Nephron (organoid): ENCODE data around the gene NAA80.

ENCODE experiments used
- H3K27ac Mint-ChIP-seq, 3 experiments: 2 replicates each; pipeline ENCODE4 v1.8.0; 2020; ENCODE audit warnings: mixed read lengths in 3 of 3, mild to moderate bottlenecking in 2 of 3, moderate library complexity in 1 of 3
- H3K27me3 Mint-ChIP-seq: 2 replicates; pipeline ENCODE4 v1.8.0; 2021; ENCODE audit warnings: low read depth, mild to moderate bottlenecking, moderate library complexity, mixed read lengths
- H3K36me3 Mint-ChIP-seq: 2 replicates; pipeline ENCODE4 v1.8.0; 2020; ENCODE audit warnings: low read depth, mixed read lengths
- H3K4me1 Mint-ChIP-seq: 2 replicates; pipeline ENCODE4 v1.8.0; 2020; ENCODE audit warnings: mixed read lengths
- H3K4me3 Mint-ChIP-seq, 3 experiments: 2 replicates each; pipeline ENCODE4 v1.8.0; 2020; ENCODE audit warnings: mild to moderate bottlenecking in 3 of 3, mixed read lengths in 3 of 3, moderate library complexity in 2 of 3
- H3K9me3 Mint-ChIP-seq: 2 replicates; pipeline ENCODE4 v1.8.0; 2020; ENCODE audit warnings: mixed read lengths
- TF ChIP-seq, protein P1 (sequence below), 3 experiments: fragments of 200-600 bp; sonication (generic); IDR thresholded peaks; one replicate each; pipeline ENCODE4 v1.5.0; 2021; ENCODE audit warnings: antibody characterized with exemption in 3 of 3; ENCODE audit not compliant: unreplicated experiment in 3 of 3

NAA80 gene

DNA sequence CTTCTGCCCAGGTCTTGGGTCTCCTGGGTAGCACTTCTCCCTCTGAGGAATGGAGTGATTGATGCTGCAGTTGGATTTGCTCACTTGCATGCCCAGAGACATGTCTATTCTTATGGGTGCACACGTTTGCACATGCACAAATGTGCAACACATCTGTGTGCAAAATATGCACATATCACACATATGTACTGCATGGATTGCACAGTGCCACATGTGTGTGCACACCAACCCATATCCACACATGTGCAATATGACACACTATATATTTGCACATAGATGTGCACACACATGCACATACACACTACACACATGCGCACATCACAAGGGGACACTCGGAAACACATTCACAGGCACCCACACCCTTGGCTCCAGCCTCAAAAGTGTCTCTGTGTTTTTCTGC lies 30.9 kb downstream of the NAA80 start:
- Mint-ChIP-seq H3K9me3 (no peaks in the 10 kb centered on the region), H3K27me3 (peaks cover 9% of the 10 kb centered on the region), H3K27ac (peak overlapping the region; percentile 90 to 99 (median 97)), H3K36me3 (peaks cover 4% of the 10 kb centered on the region), H3K4me3 (peak overlapping the region; percentile 80 to 88 (median 84)), H3K4me1 (peaks cover 73% of the 10 kb centered on the region)
- TF ChIP-seq, protein P1, sequence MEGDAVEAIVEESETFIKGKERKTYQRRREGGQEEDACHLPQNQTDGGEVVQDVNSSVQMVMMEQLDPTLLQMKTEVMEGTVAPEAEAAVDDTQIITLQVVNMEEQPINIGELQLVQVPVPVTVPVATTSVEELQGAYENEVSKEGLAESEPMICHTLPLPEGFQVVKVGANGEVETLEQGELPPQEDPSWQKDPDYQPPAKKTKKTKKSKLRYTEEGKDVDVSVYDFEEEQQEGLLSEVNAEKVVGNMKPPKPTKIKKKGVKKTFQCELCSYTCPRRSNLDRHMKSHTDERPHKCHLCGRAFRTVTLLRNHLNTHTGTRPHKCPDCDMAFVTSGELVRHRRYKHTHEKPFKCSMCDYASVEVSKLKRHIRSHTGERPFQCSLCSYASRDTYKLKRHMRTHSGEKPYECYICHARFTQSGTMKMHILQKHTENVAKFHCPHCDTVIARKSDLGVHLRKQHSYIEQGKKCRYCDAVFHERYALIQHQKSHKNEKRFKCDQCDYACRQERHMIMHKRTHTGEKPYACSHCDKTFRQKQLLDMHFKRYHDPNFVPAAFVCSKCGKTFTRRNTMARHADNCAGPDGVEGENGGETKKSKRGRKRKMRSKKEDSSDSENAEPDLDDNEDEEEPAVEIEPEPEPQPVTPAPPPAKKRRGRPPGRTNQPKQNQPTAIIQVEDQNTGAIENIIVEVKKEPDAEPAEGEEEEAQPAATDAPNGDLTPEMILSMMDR (IDR thresholded peaks at IDR 0.05; ENCODE audit: unreplicated experiment in 3 of 3), result no peak

DNA sequence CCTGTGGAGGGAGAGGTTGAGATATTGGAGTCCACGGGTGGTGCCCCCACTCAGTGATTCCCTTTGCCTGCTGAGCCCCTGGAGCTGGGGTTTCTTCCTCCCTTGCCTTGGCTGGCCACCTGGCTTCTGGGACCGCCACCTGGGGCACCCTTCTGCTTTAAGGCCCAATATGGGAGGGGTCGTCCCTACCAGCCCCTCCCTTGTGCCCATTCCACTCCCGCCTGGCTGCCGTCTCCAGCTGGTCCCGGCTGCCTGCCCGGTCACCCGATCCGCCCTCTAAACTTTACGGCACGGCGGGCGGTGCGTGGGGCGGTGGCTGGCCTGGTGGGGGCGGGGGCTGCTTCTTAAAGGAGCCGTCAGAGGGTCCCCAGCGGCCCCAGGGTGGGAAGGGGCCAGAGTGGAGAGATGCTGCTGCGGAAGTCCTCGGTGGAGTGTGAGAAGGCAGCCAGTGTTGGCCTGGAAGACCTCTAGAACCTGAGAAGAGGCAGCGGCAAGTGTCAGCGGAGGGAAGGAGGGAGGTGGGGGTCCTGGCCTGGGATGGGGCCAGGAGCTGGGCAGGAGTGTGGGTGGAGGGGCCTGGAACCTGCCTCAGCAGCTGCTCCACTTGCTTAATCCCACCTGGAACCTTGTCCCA lies 31.8 kb downstream of the NAA80 start:
- Mint-ChIP-seq H3K9me3 (no peaks in the 10 kb centered on the region), H3K4me3 (peak overlapping the region; percentile 80 to 88 (median 84)), H3K27ac (peak overlapping the region; percentile 90 to 99 (median 97)), H3K27me3 (peaks cover 3% of the 10 kb centered on the region), H3K4me1 (peaks cover 74% of the 10 kb centered on the region), H3K36me3 (no peaks in the 10 kb centered on the region)
- TF ChIP-seq, protein P1 (IDR thresholded peaks at IDR 0.05; ENCODE audit: unreplicated experiment in 3 of 3), result no peak

- Mint-ChIP-seq H3K9me3 (no peaks in the 10 kb centered on the region), H3K27me3 (peaks cover 3% of the 10 kb centered on the region), H3K4me1 (peaks cover 74% of the 10 kb centered on the region), H3K4me3 (peak overlapping the region; percentile 80 to 88 (median 84)), H3K27ac (peak overlapping the region; percentile 90 to 99 (median 97)), H3K36me3 (no peaks in the 10 kb centered on the region)
- TF ChIP-seq, protein P1 (IDR thresholded peaks at IDR 0.05; ENCODE audit: unreplicated experiment in 3 of 3), result no peak
Observed at GRCh38 chr3:50266836-50267235, 32.4 kb downstream of the NAA80 start.

GRCh38 chr3:50266017-50266416 lies 33.2 kb downstream of the NAA80 start:
- H3K36me3 Mint-ChIP-seq, result no peaks in the 10 kb centered on the region
- H3K9me3 Mint-ChIP-seq, result no peaks in the 10 kb centered on the region
- H3K4me3 Mint-ChIP-seq, result peak overlapping the region; percentile 55 to 80 (median 76)

GRCh38 chr3:50265571-50265970 lies 33.6 kb downstream of the NAA80 start:
- TF ChIP-seq, protein P1 (IDR thresholded peaks at IDR 0.05; ENCODE audit: unreplicated experiment in 3 of 3), result no peak
- H3K4me1 Mint-ChIP-seq, result peaks cover 72% of the 10 kb centered on the region
- H3K27me3 Mint-ChIP-seq, result no peaks in the 10 kb centered on the region
- H3K4me3 Mint-ChIP-seq, result peak overlapping the region; percentile 55 to 80 (median 76)
- H3K27ac Mint-ChIP-seq, result peak overlapping the region; percentile 90 to 99 (median 97)
- no peaks in the 10 kb centered on the region for H3K9me3 Mint-ChIP-seq
- H3K36me3 Mint-ChIP-seq, result no peaks in the 10 kb centered on the region

More at GRCh38 chr3:50266017-50266416, 33.2 kb downstream of the NAA80 start:
- peaks cover 71% of the 10 kb centered on the region for H3K4me1 Mint-ChIP-seq
- H3K27me3 Mint-ChIP-seq, result no peaks in the 10 kb centered on the region
- TF ChIP-seq, protein P1 (IDR thresholded peaks at IDR 0.05; ENCODE audit: unreplicated experiment in 3 of 3), result no peak
- peak overlapping the region; percentile 90 to 99 (median 97) for H3K27ac Mint-ChIP-seq

GRCh38 chr3:50264964-50265485 lies 34.2 kb downstream of the NAA80 start:
- peak overlapping the region; percentile 61 to 74 (median 74) for H3K4me3 Mint-ChIP-seq

More at GRCh38 chr3:50264964-50265485, 34.2 kb downstream of the NAA80 start:
- peaks cover 70% of the 10 kb centered on the region for H3K4me1 Mint-ChIP-seq
- no peaks in the 10 kb centered on the region for H3K27me3 Mint-ChIP-seq
- H3K36me3 Mint-ChIP-seq, result no peaks in the 10 kb centered on the region
- peak overlapping the region; percentile 97 to 99 (median 99) for H3K27ac Mint-ChIP-seq
- no peaks in the 10 kb centered on the region for H3K9me3 Mint-ChIP-seq
- TF ChIP-seq, protein P1 (IDR thresholded peaks at IDR 0.05; ENCODE audit: unreplicated experiment in 3 of 3), result no peak
